HepG2 (cell line): ENCODE results near the gene GRID1. TPM values are rescaled to one million over a fixed set of nuclear protein-coding genes. Genes with fewer than 3 reads are reported as not detected.

Experiments
- ATAC-seq: fragments of 200-7000 bp; cut with Tn5 transposase; 3 replicates; pipeline ENCODE4 v1.9.1; 2020; ENCODE audit warnings: mild to moderate bottlenecking, moderate library complexity
- BruUV-seq: library from RNA; stranded (reverse); fragments of 400-500 nt; replicated peaks from 2 replicates; lab custom pipeline; 2021; lab: Mats Ljungman, UMichigan
- CTCF ChIA-PET: fragments of 300-600 bp; formaldehyde crosslinking; extraction: SDS; loops from one replicate; lab custom pipeline; 2021; ENCODE audit warnings: low total read pairs, inconsistent platforms, low intra/inter-chr PET ratio; lab: Yijun Ruan, JAX
- POLR2A ChIA-PET: fragments of 350-600 bp; sonication (Branson Sonifier 250); formaldehyde crosslinking; loops from one replicate; lab custom pipeline; 2020; ENCODE audit warnings: antibody characterized with exemption, inconsistent platforms; lab: Yijun Ruan, JAX
- DNase-seq: peaks from one replicate; pipeline ENCODE4 v3.0.0-alpha.2; 2015; ENCODE audit warnings: low spot score
- FAIRE-seq: peaks from 3 replicates; lab custom pipeline; 2011; peaks lifted over from hg19 to GRCh38; lab: Jason Lieb, UNC
- H2AFZ ChIP-seq: one replicate; pipeline ENCODE4 v1.6.1; 2011; ENCODE audit warnings: low read length, inconsistent platforms
- H3K27ac ChIP-seq: fragments of 300-600 bp; 3 replicates; pipeline ENCODE4 v1.8.0; 2011; ENCODE audit warnings: mixed run types, mild to moderate bottlenecking, mixed read lengths, low read length, inconsistent platforms; ENCODE audit not compliant: insufficient read depth; ENCODE audit errors: extremely low read length
- H3K27me3 ChIP-seq, 2 experiments: fragments of 200-600 bp in 1 of 2; 2 replicates in 1 of 2; 3 replicates in 1 of 2; pipeline versions ENCODE4 v1.6.0 to v1.8.0; 2011; ENCODE audit warnings: low read length in 2 of 2, mild to moderate bottlenecking in 2 of 2, moderate library complexity in 2 of 2, inconsistent platforms in 1 of 2; ENCODE audit not compliant: insufficient read depth in 2 of 2, control insufficient read depth in 1 of 2
- H3K36me3 ChIP-seq, 2 experiments: fragments of 200-600 bp in 1 of 2; replicated peaks in 1 of 2; 2 replicates in 1 of 2; 3 replicates in 1 of 2; pipeline versions ENCODE4 v1.5.1 to v1.8.0; 2011; ENCODE audit warnings: low read length in 2 of 2, inconsistent platforms in 1 of 2; ENCODE audit not compliant: insufficient read depth in 2 of 2, control insufficient read depth in 1 of 2
- H3K4me1 ChIP-seq: 2 replicates; pipeline ENCODE4 v1.5.1; 2012; ENCODE audit warnings: low read length, inconsistent platforms; ENCODE audit not compliant: insufficient read depth
- H3K4me2 ChIP-seq: 2 replicates; pipeline ENCODE4 v1.6.0; 2011; ENCODE audit warnings: low read depth, low read length, inconsistent platforms
- H3K4me3 ChIP-seq, 3 experiments: fragments of 200-600 bp in 1 of 3; sonication (generic), shearing (Covaris generic) in 1 of 3; replicated peaks in 1 of 3; 2 replicates each; pipeline ENCODE4 v1.5.1; 2011 to 2016; ENCODE audit warnings: low read length in 3 of 3, inconsistent platforms in 2 of 3, low read depth in 2 of 3, mild to moderate bottlenecking in 2 of 3, control low read depth in 1 of 3, mixed read lengths in 1 of 3; ENCODE audit not compliant: insufficient read depth in 1 of 3
- H3K79me2 ChIP-seq: one replicate; pipeline ENCODE4 v1.6.1; 2011; ENCODE audit warnings: low read length, inconsistent platforms; ENCODE audit not compliant: insufficient read depth
- H3K9ac ChIP-seq: 2 replicates; pipeline ENCODE4 v1.6.0; 2011; ENCODE audit warnings: mild to moderate bottlenecking, low read depth, low read length, inconsistent platforms; ENCODE audit not compliant: insufficient read depth
- H3K9me3 ChIP-seq: 2 replicates; pipeline ENCODE4 v1.5.1; 2012; ENCODE audit warnings: mild to moderate bottlenecking, low read length
- H4K20me1 ChIP-seq: 2 replicates; pipeline ENCODE4 v1.6.0; 2011; ENCODE audit warnings: inconsistent platforms, mild to moderate bottlenecking, low read length, moderate library complexity; ENCODE audit not compliant: insufficient read depth
- HNRNPK ChIP-seq: fragments of 200-400 bp; formaldehyde crosslinking; IDR thresholded peaks from 2 replicates; pipeline ENCODE4 v1.6.1; 2018; ENCODE audit warnings: low read length, low read depth, moderate library complexity, mild to moderate bottlenecking; ENCODE audit not compliant: poor library complexity, severe bottlenecking
- MTF1 ChIP-seq: sonication (generic); formaldehyde crosslinking; IDR thresholded peaks from 2 replicates; pipeline ENCODE4 v1.5.0; 2020; ENCODE audit warnings: missing genetic modification reagents
- MTF2 ChIP-seq: sonication (generic); formaldehyde crosslinking; IDR thresholded peaks from 2 replicates; pipeline ENCODE4 v1.5.0; 2020; ENCODE audit warnings: missing genetic modification reagents, borderline replicate concordance
- PLRG1 ChIP-seq: fragments of 450-650 bp; conservative IDR thresholded peaks from 2 replicates; pipeline ENCODE4 v1.6.1; 2016
- RAD21 ChIP-seq: fragments of 450-650 bp; formaldehyde crosslinking; IDR thresholded peaks from 2 replicates; pipeline ENCODE4 v1.5.0; 2020; ENCODE audit warnings: mild to moderate bottlenecking
- RBM39 ChIP-seq: fragments of 200-400 bp; formaldehyde crosslinking; IDR thresholded peaks from one replicate; pipeline ENCODE4 v1.6.1; 2018; ENCODE audit warnings: antibody characterized with exemption, mild to moderate bottlenecking, low read depth, low read length; ENCODE audit not compliant: poor library complexity, severe bottlenecking
- SMAD1 ChIP-seq: sonication (generic); formaldehyde crosslinking; IDR thresholded peaks from 2 replicates; pipeline ENCODE4 v1.4.0; 2020; ENCODE audit warnings: missing genetic modification reagents, low read depth, mild to moderate bottlenecking, borderline replicate concordance
- SMAD3 ChIP-seq: sonication (generic); formaldehyde crosslinking; IDR thresholded peaks from 2 replicates; pipeline ENCODE4 v1.4.0; 2020; ENCODE audit warnings: missing genetic modification reagents
- SOX6 ChIP-seq, 2 experiments: fragments of 450-650 bp in 1 of 2; sonication (generic) in 1 of 2; formaldehyde crosslinking in 1 of 2; IDR thresholded peaks; 2 replicates each; pipeline versions ENCODE4 v1.4.0 to v1.6.1; 2017 to 2020; ENCODE audit warnings: antibody characterized with exemption in 1 of 2, mild to moderate bottlenecking in 1 of 2, missing genetic modification reagents in 1 of 2
- YEATS2 ChIP-seq: sonication (generic); formaldehyde crosslinking; IDR thresholded peaks from 2 replicates; pipeline ENCODE4 v1.4.0; 2020; ENCODE audit warnings: missing genetic modification reagents, borderline replicate concordance
- ZNF12 ChIP-seq: sonication (generic); formaldehyde crosslinking; IDR thresholded peaks from 2 replicates; pipeline ENCODE4 v1.5.0; 2020; ENCODE audit warnings: missing genetic modification reagents
- ZNF543 ChIP-seq: sonication (generic); formaldehyde crosslinking; IDR thresholded peaks from 2 replicates; pipeline ENCODE4 v1.4.0; 2020; ENCODE audit warnings: mild to moderate bottlenecking, missing genetic modification reagents
- ZNF788 ChIP-seq: sonication (generic); formaldehyde crosslinking; IDR thresholded peaks from 2 replicates; pipeline ENCODE4 v1.5.0; 2020; ENCODE audit warnings: mild to moderate bottlenecking, missing genetic modification reagents, borderline replicate concordance
- ZNF839 ChIP-seq: sonication (generic); formaldehyde crosslinking; IDR thresholded peaks from 2 replicates; pipeline ENCODE4 v1.4.0; 2020; ENCODE audit warnings: missing genetic modification reagents, mild to moderate bottlenecking, borderline replicate concordance
- WGBS: methylation state at CpG from one replicate; pipeline ENCODE4 v1.1.6; 2017; ENCODE audit warnings: low lambda C conversion rate; 5-methylcytosine and 5-hydroxymethylcytosine counted together
- in situ Hi-C: cut with HindIII; loops from 2 replicates; pipeline ENCODE4 v1.10.0; 2017; ENCODE audit warnings: low pct_unique_long_range_greater_than_20kb; ENCODE audit not compliant: extremely low pct_ligation_motif_present
- intact Hi-C: fragments of 100-400 bp; cut with micrococcal nuclease; formaldehyde crosslinking; loops from one replicate; pipeline ENCODE4 v1.10.0; 2022; ENCODE audit not compliant: unreplicated experiment
- polyA plus RNA-seq, 8 experiments: library from polyadenylated mRNA; depleted of rRNA in 3 of 8; stranded (reverse) in 7 of 8; unstranded in 1 of 8; fragments of >200 nt; fragmentation: Illumina TruSeq in 4 of 8; extraction: Trizol in 4 of 8; gene quantifications; 2 replicates each; pipeline versions ENCODE4 v1.2.1 to v1.2.3, GENCODE V29; 2011 to 2016; ENCODE audit warnings: low read depth in 4 of 8, missing spikeins in 1 of 8, mixed read lengths in 1 of 8; ENCODE audit not compliant: insufficient read depth in 1 of 8
- total RNA-seq, 5 experiments: library from RNA; depleted of rRNA; stranded (reverse); fragments of >200 nt; fragmentation: Illumina TruSeq; extraction: Trizol; gene quantifications; 2 replicates each; pipeline ENCODE4 v1.2.3, GENCODE V29; 2016; ENCODE audit warnings: low read depth in 1 of 5
- TF ChIP-seq, protein P1 (sequence below): sonication (generic); formaldehyde crosslinking; IDR thresholded peaks from 2 replicates; pipeline ENCODE4 v1.5.0; 2020; ENCODE audit warnings: mild to moderate bottlenecking, missing genetic modification reagents, moderate library complexity
- TF ChIP-seq, protein P2 (sequence below): sonication (generic); formaldehyde crosslinking; IDR thresholded peaks from 2 replicates; pipeline ENCODE4 v1.4.0; 2020; ENCODE audit warnings: missing genetic modification reagents

Gene GRID1
- total and polyA plus RNA-seq, 2 of the 13 experiments (the other 11 are each of a cell fraction or from before 2014, with no cell fraction given): 0.05 TPM; not detected in 1

DNA sequence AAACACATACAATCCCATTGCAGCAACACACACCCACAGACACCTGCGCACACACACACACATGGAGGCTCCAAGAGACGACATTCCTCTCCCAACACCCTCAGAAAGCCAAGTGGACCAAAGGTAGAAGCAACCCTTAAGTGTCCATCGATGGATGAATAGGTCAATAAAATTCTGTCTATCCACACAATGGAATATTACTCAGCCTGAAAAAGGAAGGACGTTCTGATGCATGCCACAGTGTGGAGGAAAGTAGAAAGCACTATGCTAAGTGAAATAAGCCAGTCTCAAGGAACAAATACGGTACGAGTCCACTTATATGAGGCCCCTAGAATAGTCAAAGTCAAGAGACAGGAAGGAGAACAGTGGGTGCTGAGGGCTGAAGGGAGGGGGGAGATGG is 174.4 kb downstream of the GRID1 start (continued):
- no peak for TF ChIP-seq SMAD1 (CRISPR knock-in tag)
- TF ChIP-seq ZNF12 (CRISPR knock-in tag): no peak
- no peak for TF ChIP-seq ZNF543 (CRISPR knock-in tag)

DNA sequence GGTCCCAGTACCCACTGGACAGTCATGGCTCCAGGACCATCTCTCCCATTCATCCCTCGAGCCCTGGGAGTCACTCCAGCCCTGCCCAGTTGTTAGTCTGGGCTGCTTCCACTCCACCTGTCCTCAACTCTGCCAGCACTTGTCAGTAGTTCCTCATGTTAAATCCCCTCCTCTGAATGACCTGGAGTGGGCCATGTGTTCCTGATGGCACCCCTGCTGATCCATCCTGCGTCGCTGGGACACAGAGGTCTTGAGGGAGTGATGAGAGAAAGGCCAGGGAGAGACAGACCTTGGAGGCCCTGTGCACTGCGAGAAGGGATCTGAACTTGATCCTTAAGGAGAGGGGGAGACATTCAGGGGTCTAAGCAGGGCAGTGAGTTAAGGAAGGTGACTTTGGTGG is 174.9 kb downstream of the GRID1 start:
- Histone ChIP-seq H3K4me1 (no peaks in the 10 kb centered on the region), H3K4me3 (no peak overlapping the region), H4K20me1 (no peaks in the 10 kb centered on the region)
- no peak for FAIRE-seq
- in situ Hi-C loops: no loop called here
- TF ChIP-seq SMAD3 (CRISPR knock-in tag) (no peak), SOX6 (IDR thresholded peaks at IDR 0.05) (no peak), SOX6 (CRISPR knock-in tag; IDR thresholded peaks at IDR 0.05) (no peak), PLRG1 (no peak), YEATS2 (CRISPR knock-in tag) (no peak), RAD21 (CRISPR knock-in tag) (no peak)
- TF ChIP-seq, all 625 proteins: peak for 0
- no peaks in the 10 kb centered on the region for H3K36me3 ChIP-seq
- ATAC-seq (no peak), DNase-seq (no peak)
- intact Hi-C loops: no loop called here
- H2AFZ ChIP-seq: no peak overlapping the region
- ChIA-PET POLR2A (no interaction called here), CTCF (no interaction called here)
- peaks cover 0 to 15% of the 10 kb centered on the region in 2 experiments; a peak in 2 of 5 replicates for H3K27me3 ChIP-seq
- H3K9me3 ChIP-seq: no peaks in the 10 kb centered on the region
- H3K9ac ChIP-seq: no peak overlapping the region
- BruUV-seq: no TSS peak
- WGBS: 0% methylated on average over 4 of the region's 4 CpGs
- no peak overlapping the region for H3K27ac ChIP-seq
- H3K79me2 ChIP-seq: no peaks in the 10 kb centered on the region
- no peak overlapping the region for H3K4me2 ChIP-seq

DNA sequence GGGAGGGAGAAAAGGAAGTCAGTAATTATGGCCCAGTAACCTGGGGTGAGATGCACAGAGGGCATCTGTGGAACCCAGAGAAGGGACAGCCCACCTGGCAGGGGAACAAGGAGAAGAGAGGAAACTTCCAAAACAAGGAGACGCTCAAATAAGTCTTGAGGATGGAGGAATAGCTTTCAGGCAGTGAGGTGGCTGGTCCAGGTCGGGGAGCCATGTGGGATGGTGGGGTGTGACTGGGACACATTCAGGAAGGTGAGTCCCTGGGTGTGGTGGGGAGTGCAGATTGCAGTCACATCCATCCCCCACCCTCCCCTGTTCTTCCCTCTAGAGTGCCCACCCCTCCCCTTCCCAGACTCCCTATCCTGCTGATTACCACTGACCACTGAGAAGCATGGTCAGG is 175.4 kb downstream of the GRID1 start:
- BruUV-seq: no TSS peak
- TF ChIP-seq MTF2 (CRISPR knock-in tag) (no peak), ZNF839 (CRISPR knock-in tag) (no peak), RBM39 (no peak), ZNF788 (CRISPR knock-in tag) (no peak), HNRNPK (no peak), MTF1 (no peak)
- TF ChIP-seq, protein P1, sequence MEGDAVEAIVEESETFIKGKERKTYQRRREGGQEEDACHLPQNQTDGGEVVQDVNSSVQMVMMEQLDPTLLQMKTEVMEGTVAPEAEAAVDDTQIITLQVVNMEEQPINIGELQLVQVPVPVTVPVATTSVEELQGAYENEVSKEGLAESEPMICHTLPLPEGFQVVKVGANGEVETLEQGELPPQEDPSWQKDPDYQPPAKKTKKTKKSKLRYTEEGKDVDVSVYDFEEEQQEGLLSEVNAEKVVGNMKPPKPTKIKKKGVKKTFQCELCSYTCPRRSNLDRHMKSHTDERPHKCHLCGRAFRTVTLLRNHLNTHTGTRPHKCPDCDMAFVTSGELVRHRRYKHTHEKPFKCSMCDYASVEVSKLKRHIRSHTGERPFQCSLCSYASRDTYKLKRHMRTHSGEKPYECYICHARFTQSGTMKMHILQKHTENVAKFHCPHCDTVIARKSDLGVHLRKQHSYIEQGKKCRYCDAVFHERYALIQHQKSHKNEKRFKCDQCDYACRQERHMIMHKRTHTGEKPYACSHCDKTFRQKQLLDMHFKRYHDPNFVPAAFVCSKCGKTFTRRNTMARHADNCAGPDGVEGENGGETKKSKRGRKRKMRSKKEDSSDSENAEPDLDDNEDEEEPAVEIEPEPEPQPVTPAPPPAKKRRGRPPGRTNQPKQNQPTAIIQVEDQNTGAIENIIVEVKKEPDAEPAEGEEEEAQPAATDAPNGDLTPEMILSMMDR (CRISPR knock-in tag): no peak
- TF ChIP-seq, protein P2, sequence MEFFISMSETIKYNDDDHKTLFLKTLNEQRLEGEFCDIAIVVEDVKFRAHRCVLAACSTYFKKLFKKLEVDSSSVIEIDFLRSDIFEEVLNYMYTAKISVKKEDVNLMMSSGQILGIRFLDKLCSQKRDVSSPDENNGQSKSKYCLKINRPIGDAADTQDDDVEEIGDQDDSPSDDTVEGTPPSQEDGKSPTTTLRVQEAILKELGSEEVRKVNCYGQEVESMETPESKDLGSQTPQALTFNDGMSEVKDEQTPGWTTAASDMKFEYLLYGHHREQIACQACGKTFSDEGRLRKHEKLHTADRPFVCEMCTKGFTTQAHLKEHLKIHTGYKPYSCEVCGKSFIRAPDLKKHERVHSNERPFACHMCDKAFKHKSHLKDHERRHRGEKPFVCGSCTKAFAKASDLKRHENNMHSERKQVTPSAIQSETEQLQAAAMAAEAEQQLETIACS (CRISPR knock-in tag): no peak

More for the DNA sequence above, 175.4 kb downstream of the GRID1 start:
- peaks cover 0 to 12% of the 10 kb centered on the region in 2 experiments; a peak in 2 of 5 replicates for H3K27me3 ChIP-seq
- FAIRE-seq: no peak
- H2AFZ ChIP-seq: no peak overlapping the region
- H3K9me3 ChIP-seq: no peaks in the 10 kb centered on the region
- no peaks in the 10 kb centered on the region for H3K4me1 ChIP-seq
- no peak for DNase-seq
- H3K4me3 ChIP-seq: no peak overlapping the region
- no peaks in the 10 kb centered on the region for H4K20me1 ChIP-seq
- CTCF ChIA-PET: no interaction called here
- intact Hi-C loops: no loop called here
- in situ Hi-C loops: no loop called here
- no peak overlapping the region for H3K4me2 ChIP-seq
- no peak for ATAC-seq
- 0% methylated on average over 2 of the region's 2 CpGs for WGBS
- H3K36me3 ChIP-seq: no peaks in the 10 kb centered on the region
- H3K9ac ChIP-seq: no peak overlapping the region
- POLR2A ChIA-PET: no interaction called here
- no peak overlapping the region for H3K27ac ChIP-seq
- no peaks in the 10 kb centered on the region for H3K79me2 ChIP-seq
